A549 treated with CpdA at 1 μM for 4 hours (cell line): Measurements from ENCODE around the gene MAPK10. TPM values are rescaled to one million over a fixed set of nuclear protein-coding genes. Genes with fewer than 3 reads are reported as not detected.

Experiments used
- total RNA-seq: library from RNA; stranded (reverse); fragments of 200-300 nt; extraction: Qiagen RNA extraction; gene quantifications from 5 replicates; pipeline ENCODE4 v1.2.3, GENCODE V29; 2022; ENCODE audit warnings: low read depth

The MAPK10 gene
- 0.34 to 0.66 TPM (median 0.44 TPM) in 5 replicates for total RNA-seq

DNA sequence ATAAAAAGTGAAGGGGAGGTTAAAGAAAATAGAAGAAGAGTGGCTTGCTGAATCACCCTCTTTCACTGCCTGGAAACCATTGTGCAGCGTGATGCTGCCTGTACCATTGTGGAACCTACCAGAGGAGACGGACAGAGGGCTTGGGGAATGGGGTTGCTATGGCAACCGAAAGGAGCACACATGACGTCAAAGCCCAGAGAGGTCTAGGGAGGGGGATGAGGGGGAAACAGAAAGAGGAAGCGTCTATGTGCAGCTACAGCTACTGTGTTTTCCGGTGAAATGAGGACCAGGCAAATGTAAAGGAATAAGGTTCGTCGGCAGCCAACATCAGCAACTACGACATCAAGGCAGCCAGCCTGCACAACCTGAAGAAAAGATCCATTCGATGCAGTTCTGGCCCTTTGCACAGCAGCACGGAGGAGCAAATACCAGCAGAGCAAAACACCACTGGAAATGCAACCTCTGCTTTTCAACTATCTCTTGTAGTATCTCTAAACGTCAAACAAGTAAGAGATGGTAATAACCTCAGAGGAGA, at the start of gene MAPK10:
Gene MAPK10 (minus strand): TSS at position 110 of the 535 bp plus-strand sequence.

Other genes with a start within 250 kb of the MAPK10 start
- gene PTPN13, start 234.3 kb upstream of the MAPK10 start, total RNA-seq = 3.8 to 5.6 TPM (median 4.9 TPM) in 5 replicates